Parathyroid adenoma (tissue), 2 donors: ENCODE data around the gene NRXN2.

Source experiments
- H2AFZ ChIP-seq: fragments of 300-600 bp; sonication (generic); one replicate; pipeline ENCODE4 v1.7.0; 2017; ENCODE audit warnings: antibody characterized with exemption, mild to moderate bottlenecking
- H3K27ac ChIP-seq: fragments of 300-600 bp; sonication (generic); one replicate; pipeline ENCODE4 v1.7.0; 2017
- H3K27me3 ChIP-seq: fragments of 300-600 bp; sonication (generic); one replicate; pipeline ENCODE4 v1.7.0; 2017; ENCODE audit warnings: low read length; ENCODE audit not compliant: control insufficient read depth, insufficient read depth
- H3K36me3 ChIP-seq: fragments of 300-600 bp; sonication (generic); one replicate; pipeline ENCODE4 v1.7.0; 2017; ENCODE audit warnings: low read length; ENCODE audit not compliant: control insufficient read depth, insufficient read depth
- H3K4me1 ChIP-seq: fragments of 300-600 bp; sonication (generic); one replicate; pipeline ENCODE4 v1.7.0; 2017; ENCODE audit warnings: control low read depth
- H3K4me2 ChIP-seq: fragments of 300-600 bp; sonication (generic); one replicate; pipeline ENCODE4 v1.7.0; 2017; ENCODE audit warnings: low read length
- H3K4me3 ChIP-seq: fragments of 300-600 bp; sonication (generic); one replicate; pipeline ENCODE4 v1.7.0; 2017; ENCODE audit warnings: low read depth, low read length
- H3K79me2 ChIP-seq: fragments of 300-600 bp; sonication (generic); one replicate; pipeline ENCODE4 v1.7.0; 2017; ENCODE audit warnings: control low read depth
- H3K9ac ChIP-seq: fragments of 300-600 bp; sonication (generic); one replicate; pipeline ENCODE4 v1.7.0; 2017; ENCODE audit warnings: mild to moderate bottlenecking
- H3K9me3 ChIP-seq: fragments of 300-600 bp; sonication (generic); one replicate; pipeline ENCODE4 v1.7.0; 2017; ENCODE audit warnings: low read length; ENCODE audit not compliant: control insufficient read depth
- CTCF ChIP-seq: fragments of 300-600 bp; sonication (generic); IDR thresholded peaks from one replicate; pipeline ENCODE4 v1.7.0; 2017; ENCODE audit warnings: antibody characterized with exemption, mild to moderate bottlenecking
- donor health status: primary hyperparathyroidism.

NRXN2 gene

DNA sequence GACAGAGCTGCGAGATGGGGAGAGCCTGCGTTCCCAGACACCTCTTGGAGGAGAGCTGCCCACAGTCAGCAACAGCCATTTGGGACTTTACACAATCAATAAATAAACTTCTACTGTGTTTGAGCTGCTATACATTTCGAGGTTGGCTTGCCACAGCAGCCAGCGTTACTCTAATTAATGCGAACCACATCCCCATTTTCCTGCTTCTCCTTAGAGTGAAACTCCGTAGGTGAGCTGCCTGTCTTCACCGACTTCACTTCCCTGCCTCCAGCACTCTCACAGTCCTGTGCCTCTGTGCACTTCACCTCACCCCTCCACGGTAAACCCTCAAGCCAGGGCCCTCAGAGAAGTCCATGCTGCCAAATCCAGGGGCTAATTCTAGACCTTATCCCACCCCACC, 137.8 kb downstream of the NRXN2 start:
- Histone ChIP-seq H3K4me1 (no peaks in the 10 kb centered on the region), H3K27me3 (no peaks in the 10 kb centered on the region)

GRCh38 chr11:64583296-64584262, 139.4 kb downstream of the NRXN2 start:
- no peaks in the 10 kb centered on the region for H3K9me3 ChIP-seq
- no peak overlapping the region for H3K9ac ChIP-seq
- no peaks in the 10 kb centered on the region for H3K79me2 ChIP-seq
- no peaks in the 10 kb centered on the region for H3K36me3 ChIP-seq
- H3K27me3 ChIP-seq = no peaks in the 10 kb centered on the region
- no peak overlapping the region for H3K27ac ChIP-seq
- no peak for TF ChIP-seq CTCF
- H2AFZ ChIP-seq = no peak overlapping the region
- H3K4me2 ChIP-seq = no peak overlapping the region
- H3K4me3 ChIP-seq = no peak overlapping the region
- no peaks in the 10 kb centered on the region for H3K4me1 ChIP-seq

More for the DNA sequence above, 137.8 kb downstream of the NRXN2 start:
- no peaks in the 10 kb centered on the region for H3K36me3 ChIP-seq
- no peaks in the 10 kb centered on the region for H3K79me2 ChIP-seq
- H3K9me3 ChIP-seq = no peaks in the 10 kb centered on the region
- TF ChIP-seq CTCF = no peak
- H2AFZ ChIP-seq = no peak overlapping the region
- no peak overlapping the region for H3K27ac ChIP-seq
- H3K4me3 ChIP-seq = no peak overlapping the region
- no peak overlapping the region for H3K9ac ChIP-seq
- no peak overlapping the region for H3K4me2 ChIP-seq

GRCh38 chr11:64582885-64583284, 140.1 kb downstream of the NRXN2 start:
- Histone ChIP-seq H3K4me2 (no peak overlapping the region), H3K36me3 (no peaks in the 10 kb centered on the region), H3K9me3 (no peaks in the 10 kb centered on the region), H3K27me3 (no peaks in the 10 kb centered on the region), H2AFZ (no peak overlapping the region), H3K79me2 (no peaks in the 10 kb centered on the region), H3K27ac (no peak overlapping the region), H3K4me3 (no peak overlapping the region), H3K4me1 (no peaks in the 10 kb centered on the region), H3K9ac (no peak overlapping the region)
- TF ChIP-seq CTCF = no peak

GRCh38 chr11:64581057-64581523, 141.9 kb downstream of the NRXN2 start:
- Histone ChIP-seq H2AFZ (no peak overlapping the region), H3K27me3 (no peaks in the 10 kb centered on the region), H3K27ac (no peak overlapping the region), H3K4me3 (no peak overlapping the region), H3K4me1 (no peaks in the 10 kb centered on the region), H3K9ac (no peak overlapping the region), H3K9me3 (no peaks in the 10 kb centered on the region), H3K4me2 (no peak overlapping the region), H3K36me3 (no peaks in the 10 kb centered on the region), H3K79me2 (no peaks in the 10 kb centered on the region)
- TF ChIP-seq CTCF = no peak

DNA sequence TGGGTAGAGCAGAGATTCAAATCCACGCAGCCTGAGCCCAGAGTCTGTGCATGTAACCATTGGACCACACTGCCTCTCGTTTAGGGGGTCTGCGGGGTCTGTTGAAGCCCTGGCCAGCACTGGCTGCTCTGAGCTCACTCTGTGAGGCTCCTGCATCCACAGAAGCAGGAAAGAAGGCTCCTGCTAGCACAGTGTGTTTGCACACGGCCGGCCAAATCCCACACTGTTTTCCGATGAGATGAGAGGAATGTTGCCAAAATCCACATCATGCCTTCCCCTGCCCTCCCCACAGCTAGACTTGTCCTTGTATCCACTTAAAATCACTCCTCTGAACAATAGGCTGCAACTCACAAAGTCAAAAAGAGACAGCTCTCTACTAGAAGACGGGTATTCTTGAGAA, 142.6 kb downstream of the NRXN2 start:
- no peak for TF ChIP-seq CTCF
- Histone ChIP-seq H3K36me3 (no peaks in the 10 kb centered on the region), H3K27me3 (no peaks in the 10 kb centered on the region), H3K4me2 (no peak overlapping the region), H3K4me1 (no peaks in the 10 kb centered on the region), H3K9ac (no peak overlapping the region), H3K9me3 (no peaks in the 10 kb centered on the region), H3K79me2 (no peaks in the 10 kb centered on the region), H3K4me3 (no peak overlapping the region), H3K27ac (no peak overlapping the region), H2AFZ (no peak overlapping the region)
